Coronary artery (tissue), 2 donors: ENCODE data around the gene GLTP.

Experiments
- DNase-seq: peaks from one replicate; pipeline ENCODE4 v3.0.0-alpha.2; 2017; ENCODE audit warnings: low spot score
- H3K27ac ChIP-seq, 2 donors: fragments of 200-600 bp; sonication (generic); one replicate each; pipeline ENCODE4 v1.5.1; 2016 to 2019
- H3K4me3 ChIP-seq: fragments of 200-600 bp; sonication (generic); 2 replicates; pipeline ENCODE4 v1.5.1; 2016; ENCODE audit warnings: mild to moderate bottlenecking, moderate library complexity
- TF ChIP-seq, protein P1 (sequence below): fragments of 200-600 bp; sonication (generic); IDR thresholded peaks from one replicate; pipeline ENCODE4 v1.5.1; 2019; ENCODE audit warnings: antibody characterized with exemption

Gene GLTP

DNA sequence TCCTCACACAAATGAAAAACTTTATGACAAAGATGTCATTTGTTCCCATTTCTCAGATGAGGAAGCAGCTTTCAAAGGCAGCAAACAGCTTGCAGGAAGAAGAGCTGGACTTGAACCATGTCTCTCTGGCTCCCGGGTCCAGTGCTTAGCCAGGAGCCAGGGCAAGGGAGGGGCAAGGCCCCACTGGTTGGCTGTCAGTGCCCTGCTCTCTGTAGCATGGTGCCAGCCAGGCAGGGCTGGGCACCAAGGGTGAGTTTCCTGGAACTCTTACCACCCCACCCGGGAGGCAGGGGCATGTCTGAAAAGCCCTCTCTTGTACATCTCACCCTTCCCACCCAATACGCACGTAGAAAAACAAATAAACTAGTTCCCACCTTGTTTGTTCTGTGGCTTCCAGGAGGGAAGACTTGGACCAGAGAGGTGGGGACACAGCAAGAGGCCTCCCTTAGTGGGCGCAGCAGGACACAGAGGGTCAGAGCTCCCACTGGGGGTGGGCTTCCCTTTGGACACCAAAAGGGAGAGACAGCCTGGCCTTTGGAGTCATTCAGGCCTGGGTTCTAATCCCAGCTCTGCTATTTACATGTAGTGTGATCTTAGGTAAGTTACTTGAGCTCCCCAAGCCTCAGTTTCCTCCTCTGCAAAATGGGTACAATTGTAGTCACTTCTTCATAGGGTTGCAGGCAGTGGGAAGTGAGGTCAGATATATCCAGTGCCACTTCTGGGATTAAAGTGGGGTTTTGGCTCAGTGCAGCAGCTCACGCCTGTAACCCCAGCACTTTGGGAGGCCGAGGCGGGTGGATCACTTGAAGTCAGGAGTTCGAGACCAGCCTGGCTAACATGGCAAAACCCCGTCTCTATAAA is 64.4 kb downstream of the GLTP start:
- no peak for DNase-seq
- Histone ChIP-seq H3K4me3 (no peak overlapping the region), H3K27ac (no peak overlapping the region)
- TF ChIP-seq, protein P1, sequence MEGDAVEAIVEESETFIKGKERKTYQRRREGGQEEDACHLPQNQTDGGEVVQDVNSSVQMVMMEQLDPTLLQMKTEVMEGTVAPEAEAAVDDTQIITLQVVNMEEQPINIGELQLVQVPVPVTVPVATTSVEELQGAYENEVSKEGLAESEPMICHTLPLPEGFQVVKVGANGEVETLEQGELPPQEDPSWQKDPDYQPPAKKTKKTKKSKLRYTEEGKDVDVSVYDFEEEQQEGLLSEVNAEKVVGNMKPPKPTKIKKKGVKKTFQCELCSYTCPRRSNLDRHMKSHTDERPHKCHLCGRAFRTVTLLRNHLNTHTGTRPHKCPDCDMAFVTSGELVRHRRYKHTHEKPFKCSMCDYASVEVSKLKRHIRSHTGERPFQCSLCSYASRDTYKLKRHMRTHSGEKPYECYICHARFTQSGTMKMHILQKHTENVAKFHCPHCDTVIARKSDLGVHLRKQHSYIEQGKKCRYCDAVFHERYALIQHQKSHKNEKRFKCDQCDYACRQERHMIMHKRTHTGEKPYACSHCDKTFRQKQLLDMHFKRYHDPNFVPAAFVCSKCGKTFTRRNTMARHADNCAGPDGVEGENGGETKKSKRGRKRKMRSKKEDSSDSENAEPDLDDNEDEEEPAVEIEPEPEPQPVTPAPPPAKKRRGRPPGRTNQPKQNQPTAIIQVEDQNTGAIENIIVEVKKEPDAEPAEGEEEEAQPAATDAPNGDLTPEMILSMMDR, result no peak

DNA sequence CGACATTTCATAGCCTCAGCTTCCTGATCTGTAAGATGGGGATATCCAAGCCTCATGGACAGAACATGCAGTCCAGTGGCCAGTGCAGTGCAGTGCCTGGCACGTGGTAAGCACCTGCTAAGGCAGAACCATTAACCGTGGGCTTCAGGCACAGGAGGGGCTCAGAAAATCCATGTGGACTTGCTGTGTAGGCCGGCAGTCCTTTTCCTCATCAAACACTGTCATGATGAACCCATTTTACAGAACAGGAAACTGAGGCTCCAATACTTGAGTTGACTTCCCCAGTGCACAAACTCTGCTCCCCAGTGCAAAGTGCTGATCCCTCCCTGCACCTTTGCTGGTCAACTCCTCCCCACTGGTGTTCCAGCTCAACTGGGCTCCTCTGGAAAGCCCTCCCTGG is 65.1 kb downstream of the GLTP start:
- TF ChIP-seq, protein P1, result no peak
- no peak overlapping the region for H3K4me3 ChIP-seq
- DNase-seq, result no peak

DNA sequence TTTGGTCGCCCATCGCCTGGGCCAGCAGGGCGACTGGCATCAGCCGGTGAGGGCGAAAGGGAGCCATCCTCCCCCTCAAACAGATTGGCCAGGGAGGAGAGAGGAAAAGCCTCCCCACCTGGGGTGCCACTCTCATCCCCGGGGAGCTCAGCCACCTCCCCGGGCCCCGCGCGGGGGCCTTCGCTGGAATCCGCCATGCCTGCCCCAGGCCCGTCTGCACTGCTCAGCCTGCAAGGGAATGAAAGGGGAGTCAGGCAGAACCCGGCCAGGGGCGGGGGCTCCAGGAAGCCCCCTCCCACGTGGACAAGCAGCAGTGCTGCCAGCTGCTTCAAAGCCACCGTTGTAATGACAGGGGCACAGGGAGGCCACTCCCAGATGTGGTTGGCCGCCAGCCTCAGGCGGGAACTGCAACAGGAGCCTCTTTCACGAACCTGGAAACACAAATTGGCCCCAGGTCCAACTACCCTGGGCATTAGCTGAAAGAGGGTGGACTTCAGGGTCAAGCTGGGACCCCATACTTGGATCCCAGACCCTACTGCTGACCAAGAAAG is 65.7 kb downstream of the GLTP start:
- Histone ChIP-seq H3K27ac (no peak overlapping the region), H3K4me3 (no peak overlapping the region)
- no peak for DNase-seq
- TF ChIP-seq, protein P1, result no peak

More for the DNA sequence above, 65.1 kb downstream of the GLTP start:
- no peak overlapping the region for H3K27ac ChIP-seq

DNA sequence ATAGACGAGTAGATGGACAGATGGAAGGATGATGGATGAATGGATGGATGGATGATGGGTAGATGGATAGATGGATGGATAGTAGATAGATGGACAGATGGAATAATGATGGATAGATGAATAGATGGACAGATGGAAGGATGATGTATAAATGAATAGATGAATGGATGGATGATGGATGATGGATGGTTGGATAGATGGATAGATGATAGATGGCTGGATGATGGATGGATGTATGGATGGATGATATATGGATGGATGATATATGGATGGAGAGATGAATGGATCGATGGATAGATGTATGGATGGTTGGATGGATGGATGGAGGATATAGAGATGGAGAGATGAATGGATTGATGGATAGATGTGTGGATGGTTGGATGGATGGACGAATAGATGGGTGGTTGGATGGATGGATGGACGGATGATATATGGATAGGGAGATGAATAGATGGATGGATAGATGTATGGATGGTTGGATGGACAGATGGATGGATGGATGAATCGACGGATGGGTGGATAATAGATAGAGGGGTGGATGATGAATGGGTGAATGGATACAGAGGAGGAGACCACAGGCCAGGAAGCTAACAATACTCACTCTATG is 66.4 kb downstream of the GLTP start:
- H3K4me3 ChIP-seq, result no peak overlapping the region
- H3K27ac ChIP-seq, result no peak overlapping the region
- no peak for DNase-seq
- TF ChIP-seq, protein P1, result no peak

DNA sequence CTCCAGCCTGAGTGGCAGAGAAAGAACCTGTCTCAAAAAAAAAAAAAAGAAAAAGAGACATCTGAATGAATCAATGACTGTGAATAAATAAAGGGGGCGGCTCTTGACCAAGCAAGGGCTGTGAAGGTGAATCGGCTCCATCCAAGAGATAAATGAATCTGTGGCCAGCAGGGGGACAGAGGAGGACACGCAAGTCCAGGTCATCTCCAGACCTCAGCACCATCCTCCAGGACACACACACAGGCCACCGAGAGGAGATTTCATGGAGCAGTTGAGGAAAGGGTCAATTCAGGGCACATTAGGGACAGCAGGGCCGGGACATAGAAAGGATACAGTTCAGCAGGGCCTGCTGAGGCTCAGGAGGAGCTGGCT is 68.7 kb downstream of the GLTP start:
- H3K4me3 ChIP-seq, result no peak overlapping the region
- no peak for DNase-seq
- no peak overlapping the region for H3K27ac ChIP-seq
- TF ChIP-seq, protein P1, result no peak

DNA sequence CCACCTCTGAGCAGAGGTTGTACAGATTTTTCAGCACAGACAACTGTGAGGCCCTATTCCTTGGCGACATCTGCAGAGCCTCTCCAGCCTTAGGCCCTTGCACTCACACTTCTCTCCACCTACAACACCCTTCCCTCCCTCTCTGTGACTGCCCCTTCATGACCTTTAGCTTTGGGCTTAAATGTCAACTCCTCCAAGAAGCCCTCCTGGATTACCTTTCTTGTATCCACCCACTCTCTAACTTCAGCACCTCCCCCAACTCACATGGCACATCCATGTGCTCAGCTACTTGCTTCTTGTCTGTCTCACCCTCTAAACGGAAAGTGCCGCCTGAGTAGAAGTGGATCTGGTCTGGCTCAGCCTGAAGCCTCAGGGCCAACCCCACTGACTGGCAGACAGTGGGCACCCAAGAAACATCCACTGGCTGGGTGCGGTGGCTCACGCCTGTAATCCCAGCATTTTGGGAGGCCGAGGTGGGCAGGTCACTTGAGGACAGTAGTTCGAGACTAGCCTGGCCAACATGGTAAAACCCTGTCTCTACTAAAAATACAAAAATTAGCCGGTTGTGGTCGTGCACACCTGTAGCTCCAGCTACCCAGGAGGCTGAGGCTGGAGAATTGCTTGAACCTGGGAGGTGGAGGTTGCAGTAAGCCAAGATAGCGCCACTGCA is 69.3 kb downstream of the GLTP start:
- DNase-seq, result no peak
- Histone ChIP-seq H3K27ac (no peak overlapping the region), H3K4me3 (no peak overlapping the region)
- TF ChIP-seq, protein P1, result no peak
